Inflammatory macrophage treated with lipopolysaccharide for 4 hours (primary cell): Measurements from ENCODE around the gene MAP10.

Experiments
- DNase-seq: peaks from one replicate; pipeline ENCODE4 v3.0.0-alpha.2; 2020

MAP10 gene

DNA sequence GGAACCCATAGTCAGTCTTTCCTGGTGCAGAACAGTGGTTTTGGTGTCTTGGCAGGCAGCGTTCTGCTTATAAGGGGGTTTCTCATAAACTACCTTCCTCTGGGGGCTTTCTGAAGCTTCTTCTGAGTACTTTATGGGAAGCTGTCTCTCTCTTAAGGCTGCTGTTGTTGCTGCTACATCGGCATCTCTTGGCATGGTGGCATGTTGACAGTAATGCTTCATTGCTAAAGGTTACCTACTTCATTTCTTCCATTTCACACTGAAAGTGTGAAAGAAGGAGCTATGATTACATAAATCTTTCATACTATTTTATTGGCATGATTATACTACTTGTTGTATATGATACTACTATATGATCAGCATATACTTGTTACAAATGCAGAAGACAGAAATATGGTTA is 6.3 kb upstream of the MAP10 start:
- DNase-seq = no peak

DNA sequence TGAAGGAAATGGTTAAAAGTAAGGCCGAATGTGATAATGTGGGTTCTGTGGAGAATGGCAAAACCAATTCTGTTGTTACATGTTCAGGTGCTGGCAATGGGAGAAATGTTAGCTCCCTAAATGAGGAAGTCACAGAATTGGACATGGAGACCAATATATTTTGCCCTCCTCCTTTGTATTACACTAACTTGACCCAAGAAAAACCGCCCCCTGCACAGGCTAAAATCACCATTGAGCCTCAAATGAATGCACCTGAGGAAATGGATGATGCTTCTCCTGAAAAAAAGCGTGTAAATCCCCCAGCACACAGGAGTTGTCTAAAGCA is 932 bp downstream of the MAP10 start:
- peak; percentile 2 for DNase-seq

DNA sequence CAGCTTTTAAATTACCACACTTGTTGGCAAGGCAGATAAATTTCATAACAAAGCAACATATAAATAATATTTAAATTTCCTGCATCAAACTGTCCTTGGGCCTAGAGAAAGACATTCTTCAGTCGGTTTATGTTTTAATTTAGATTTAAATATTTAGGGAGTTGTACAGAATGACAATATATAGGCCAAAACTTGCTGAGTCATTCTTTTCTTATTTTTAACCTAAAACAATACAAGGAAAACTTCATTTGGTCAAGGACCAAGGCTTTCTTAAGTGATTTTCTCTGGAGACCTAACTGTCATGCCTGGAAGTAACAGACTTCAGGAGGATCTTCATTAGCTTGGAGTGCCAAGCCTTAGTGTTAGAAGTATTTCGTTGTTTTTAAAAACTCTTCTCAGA is 5.6 kb downstream of the MAP10 start:
- no peak for DNase-seq

DNA sequence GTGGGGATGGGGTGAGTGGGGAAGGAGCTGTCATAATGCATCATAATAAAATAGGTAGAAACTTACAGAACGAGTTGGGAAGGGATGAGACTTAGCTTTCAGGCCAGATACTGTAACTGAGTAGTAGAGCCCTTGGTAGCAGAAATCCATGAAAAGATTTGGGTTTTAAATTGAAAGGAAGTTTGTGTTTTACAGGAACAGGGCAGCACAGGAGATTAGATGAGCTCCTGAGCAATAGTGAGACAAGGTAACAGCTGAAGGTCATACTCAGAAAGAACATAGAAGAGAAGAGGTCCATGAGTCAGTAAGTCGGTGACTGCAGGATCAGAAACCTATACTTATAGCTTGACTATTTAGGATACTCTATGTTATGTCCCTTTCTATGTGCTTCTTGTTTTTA is 7.3 kb downstream of the MAP10 start:
- DNase-seq = no peak

DNA sequence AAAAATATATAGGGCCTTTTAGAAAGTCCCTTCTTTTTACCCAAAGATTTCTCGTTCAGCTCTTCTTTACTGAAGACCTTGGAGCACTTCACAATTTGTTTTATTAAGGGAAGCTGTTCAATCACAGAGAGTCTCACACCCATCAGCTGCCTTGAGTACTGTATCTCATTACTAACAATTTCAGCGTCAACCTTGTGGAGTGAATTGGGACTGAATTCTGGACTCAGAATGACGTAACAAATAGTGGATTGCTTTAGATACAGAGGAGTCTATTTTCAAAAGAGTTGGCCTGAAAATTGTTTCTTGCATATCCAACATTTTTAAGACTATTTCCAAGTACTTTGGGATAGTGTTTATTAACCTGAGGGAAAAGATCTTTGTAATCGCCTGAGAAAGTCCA is 7.9 kb downstream of the MAP10 start:
- DNase-seq = no peak

DNA sequence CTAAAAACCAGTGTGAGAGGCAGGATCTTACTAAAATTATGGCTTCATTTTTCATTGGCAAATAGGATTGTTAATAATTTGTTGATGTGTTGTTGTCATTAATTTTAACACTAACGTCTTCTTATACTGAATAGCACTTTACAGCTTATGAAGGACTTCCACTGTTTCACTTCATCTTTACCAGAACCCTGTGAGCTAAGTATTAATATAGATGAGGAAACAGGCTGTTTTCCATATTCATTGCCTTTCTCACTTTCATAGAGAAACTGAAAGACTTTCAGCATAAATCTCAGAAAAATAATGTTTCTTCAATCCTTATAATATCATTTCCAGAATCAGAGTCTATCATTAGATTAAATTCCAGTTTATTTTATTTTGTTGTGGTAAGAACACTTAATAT is 8.5 kb downstream of the MAP10 start:
- DNase-seq = peak; percentile 70

DNA sequence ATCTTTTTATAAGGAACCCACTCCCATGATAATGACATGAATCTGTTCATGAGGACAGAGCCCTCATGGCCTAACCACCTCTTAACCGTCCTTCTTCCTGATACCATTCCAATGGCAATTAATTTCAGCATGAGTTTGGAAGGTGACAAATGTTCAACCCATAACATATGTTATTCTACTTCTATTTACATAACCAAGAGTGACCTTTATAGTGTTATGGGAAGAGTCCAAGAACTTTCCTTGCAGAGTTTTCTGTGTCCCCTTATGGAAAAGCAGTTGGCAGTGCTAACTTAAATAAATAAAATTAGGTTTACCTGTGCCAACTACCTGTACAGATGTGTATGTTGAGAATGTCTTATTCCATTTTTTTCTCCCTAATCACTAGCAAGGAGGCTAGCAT is 11.1 kb downstream of the MAP10 start:
- DNase-seq = no peak

DNA sequence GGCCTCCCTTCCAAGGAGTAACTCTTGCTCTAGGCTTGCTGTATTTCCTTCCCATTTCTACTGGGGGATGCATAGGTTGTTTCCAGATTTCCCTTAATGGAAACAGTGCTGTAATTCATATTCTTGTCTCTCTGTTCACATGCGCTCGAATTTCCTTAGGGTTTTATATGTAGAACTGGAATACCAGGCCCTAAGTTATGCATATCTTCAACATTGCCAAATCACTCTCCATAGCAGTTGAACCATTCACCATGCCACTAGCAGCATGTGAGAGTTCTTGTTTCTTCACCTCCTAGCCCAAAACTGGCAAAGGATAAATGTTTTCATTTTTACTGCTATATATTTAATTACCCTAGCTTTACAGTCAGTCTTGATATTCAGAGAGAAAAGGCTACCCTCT is 12.8 kb downstream of the MAP10 start:
- no peak for DNase-seq

DNA sequence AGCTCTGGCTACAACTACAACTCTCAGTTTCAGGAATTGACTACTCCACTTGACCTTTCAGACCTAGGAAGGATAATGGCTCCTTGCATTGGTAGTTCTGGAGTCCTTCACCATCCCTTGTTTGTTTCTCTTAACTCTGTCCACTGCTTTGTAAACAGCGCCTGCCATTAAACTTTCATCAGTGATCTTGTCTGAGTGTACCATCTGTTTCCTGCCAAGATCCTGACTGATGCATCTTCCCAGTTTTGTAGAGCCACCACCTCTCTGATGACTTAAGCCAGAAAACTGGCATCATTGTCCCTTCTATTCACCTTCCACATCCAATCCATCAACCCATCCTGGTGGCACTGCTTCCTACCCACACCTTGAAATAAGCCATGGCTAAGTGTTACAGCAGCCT is 15.2 kb downstream of the MAP10 start:
- DNase-seq = no peak

DNA sequence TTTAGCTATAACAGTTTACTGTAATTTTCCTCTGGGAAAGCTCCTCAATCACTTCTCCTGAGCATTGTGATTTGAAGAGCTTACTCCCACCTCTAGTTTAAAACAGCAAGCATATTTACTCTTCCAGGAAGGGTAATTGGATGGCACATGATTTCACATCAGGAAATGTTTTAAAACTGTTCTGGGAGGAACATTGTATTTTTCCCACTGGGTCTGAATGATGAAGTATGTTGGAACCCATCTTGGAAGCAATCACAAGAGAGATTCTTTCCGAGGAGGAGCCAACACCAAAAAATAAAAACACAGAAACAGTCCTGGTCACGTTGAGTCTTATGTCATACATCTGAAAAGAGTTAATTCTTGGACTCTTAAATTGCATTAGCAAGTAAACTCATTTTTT is 17.3 kb downstream of the MAP10 start:
- no peak for DNase-seq

DNA sequence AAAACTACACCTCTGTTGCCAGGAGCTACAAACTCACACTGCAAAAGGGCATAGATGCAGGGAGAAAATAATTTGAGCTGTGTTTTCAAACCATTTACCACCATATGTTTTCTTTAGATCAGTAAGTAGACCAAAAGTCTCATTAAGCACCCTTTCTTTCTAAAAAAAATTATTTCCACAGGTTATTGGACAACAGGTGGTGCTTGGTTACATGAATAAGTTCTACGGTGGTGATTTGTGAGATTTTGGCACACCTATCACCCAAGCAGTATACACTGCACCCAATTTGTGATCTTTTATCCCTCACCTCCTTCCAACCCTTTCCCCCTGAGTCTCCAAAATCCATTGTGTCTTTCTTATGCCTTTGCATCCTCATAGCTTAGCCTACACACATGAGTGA is 21.1 kb downstream of the MAP10 start:
- no peak for DNase-seq

DNA sequence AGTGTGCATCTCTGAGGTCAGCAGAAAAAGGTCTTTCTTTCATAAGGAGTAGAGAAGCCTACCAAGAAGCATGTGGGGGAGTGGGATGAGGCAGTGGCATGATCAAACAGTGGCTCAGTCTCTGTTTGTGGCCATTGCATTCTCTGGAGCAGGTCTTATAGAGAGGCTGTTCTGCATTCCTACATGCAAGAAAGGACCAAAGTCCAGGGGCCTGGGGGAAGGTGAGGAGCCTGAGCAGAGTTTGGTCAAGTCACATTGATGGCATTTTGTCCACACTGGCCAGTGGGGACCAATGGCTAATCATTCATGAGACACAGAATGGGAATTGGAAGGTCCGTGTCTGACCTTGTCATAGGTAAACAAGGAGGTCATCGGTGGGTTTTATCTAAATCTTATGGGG is 25.4 kb downstream of the MAP10 start:
- DNase-seq = no peak

DNA sequence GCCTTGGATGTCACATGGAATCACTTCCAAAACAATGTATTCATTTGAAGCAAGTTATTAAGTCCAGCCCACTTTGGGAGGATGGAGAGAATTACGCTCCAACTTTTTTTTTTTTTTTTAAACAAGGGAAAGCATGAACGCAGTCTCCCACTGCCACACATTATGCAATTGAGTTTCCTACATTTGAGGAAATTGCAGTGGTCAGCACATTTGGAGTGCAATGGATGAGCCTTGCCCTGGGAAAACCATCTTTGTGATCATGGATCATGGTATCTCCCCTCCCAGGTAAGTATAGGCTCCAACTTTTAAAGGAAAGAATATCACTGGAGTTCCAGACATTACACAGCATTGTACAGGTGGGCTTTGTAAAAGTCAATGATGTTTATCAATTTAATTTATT is 26.7 kb downstream of the MAP10 start:
- DNase-seq = no peak

DNA sequence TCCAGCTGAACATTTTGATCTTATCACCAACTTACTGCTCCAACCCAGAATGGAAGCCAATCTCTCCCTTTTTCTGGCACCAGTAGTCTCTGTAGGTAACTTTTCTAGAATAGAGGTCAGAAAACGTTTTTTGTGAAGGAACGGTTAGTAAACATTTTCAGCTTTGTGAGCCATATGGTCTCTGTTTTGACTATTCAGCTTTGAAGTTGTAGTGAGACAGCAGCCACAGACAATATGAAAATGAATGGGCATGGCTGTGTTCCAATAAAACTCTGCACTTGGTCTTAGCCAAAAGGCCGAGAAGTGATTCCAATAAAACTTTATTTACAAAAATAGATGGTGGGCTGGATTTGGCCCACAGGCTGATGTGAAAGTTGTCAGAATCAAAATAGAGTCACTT is 28.9 kb downstream of the MAP10 start:
- no peak for DNase-seq

DNA sequence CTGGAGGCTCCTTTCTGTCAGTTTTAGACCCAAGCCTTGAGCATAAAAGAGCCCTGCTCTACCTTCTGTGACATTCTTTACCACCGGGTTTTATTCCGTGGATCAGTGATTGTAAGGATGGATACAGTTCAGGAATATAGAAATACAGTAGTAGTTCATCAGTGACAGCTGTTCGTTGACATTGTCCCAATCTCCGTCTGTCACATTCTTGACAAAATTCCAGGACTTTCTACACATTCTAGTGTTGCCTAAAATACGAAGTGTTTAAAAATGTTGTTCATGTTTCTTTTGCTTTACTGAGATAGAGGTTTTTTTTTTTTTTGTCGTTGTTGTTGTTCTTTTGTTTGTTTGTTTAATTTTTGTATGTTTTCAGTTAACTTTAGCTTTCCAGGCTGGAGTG is 29.9 kb downstream of the MAP10 start:
- no peak for DNase-seq

DNA sequence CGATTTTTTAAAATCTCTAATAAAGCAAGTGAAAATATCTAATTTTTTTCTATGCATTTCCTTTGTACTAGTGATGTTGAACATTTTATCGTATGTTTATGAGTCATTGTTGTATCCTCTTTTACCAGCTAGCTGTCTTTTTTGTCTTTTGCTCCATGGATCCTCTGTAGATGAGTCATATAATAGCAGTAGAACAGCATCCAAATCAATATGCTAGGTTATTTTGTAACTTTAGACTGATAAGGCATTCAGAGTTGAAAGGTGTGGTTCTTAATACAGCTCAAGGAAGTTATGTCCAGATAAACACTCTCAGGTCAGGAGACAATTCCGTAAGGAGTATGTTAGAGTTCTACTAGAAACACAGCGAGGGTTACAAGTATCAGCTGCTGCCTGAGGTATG is 31.9 kb downstream of the MAP10 start:
- no peak for DNase-seq

DNA sequence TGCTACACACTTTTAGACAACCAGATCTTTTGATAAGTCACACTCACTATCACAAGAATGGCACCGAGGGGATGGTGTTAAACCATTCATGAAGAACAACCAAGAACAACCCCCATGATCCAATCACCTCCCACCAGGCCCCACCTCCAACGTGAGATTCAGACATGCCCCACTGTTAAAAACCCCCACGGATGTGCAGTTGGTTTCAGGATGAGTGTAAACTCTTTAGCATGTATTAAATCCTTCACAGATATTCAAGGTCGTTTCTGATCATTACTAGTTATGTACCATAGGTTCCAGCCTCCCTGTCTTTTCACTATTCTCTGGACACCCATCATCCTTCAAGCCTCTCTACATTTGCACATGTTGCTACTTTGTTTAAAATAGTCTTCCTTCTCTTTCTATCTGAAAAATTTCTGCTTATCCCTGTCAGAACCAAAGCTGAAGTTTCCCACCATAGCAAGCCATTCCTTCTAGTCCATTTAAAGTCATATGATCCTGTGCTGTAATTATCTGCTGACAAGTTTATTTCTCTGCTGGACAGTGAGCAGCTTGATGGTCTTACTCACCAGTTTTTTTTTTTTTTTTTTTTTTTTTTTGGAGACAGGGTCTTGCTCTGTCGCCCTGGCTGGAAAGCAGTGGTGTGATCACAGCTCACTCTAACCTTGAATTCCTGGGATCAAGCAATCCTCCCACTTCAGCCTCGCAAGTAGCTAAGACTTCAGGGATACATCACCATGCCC is 36.8 kb downstream of the MAP10 start:
- DNase-seq = no peak

DNA sequence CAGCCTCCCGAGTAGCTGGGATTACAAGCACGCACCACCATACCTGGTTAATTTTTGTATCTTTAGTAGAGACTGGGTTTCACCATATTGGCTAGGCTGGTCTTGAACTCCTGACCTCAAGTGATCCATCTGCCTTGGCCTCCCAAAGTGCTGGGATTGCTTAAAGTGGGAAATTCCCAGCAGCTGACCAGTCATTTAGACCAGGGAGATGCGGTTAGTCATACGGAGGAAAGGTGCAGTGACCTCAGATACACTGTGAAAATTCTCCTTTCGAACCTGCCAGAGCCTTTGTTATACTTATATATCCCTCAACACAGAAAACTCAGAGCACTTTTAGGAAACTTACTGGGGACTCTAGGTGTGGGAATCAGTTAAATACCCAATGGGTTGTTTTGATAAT is 39.6 kb downstream of the MAP10 start:
- DNase-seq = peak; percentile 19

DNA sequence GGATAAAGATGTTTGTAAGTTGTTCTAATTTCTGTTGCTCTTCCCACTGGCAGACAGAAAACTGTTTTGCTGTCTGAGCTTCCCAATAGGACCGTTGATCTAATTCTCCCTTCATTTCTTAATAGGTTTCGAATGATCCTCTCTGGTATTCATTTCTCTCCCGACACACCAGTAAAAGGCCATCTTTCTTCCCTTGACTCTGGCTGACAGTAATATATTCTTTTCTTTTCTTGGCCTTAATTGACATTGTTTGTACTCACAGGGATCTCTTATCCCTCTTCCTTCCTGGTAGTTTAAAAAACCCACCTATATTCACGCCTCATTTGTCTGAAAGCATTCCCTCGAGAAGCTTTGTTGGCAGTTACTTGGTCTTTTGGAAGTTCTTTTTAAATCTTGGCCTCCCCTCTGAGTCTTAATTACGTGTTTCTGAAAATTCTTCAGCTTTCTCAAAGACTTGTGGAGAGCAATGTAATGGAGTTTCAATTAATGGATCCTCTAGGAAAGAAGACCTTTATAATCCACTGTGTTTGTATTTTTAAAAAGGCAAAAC is 40.3 kb downstream of the MAP10 start:
- DNase-seq = no peak

DNA sequence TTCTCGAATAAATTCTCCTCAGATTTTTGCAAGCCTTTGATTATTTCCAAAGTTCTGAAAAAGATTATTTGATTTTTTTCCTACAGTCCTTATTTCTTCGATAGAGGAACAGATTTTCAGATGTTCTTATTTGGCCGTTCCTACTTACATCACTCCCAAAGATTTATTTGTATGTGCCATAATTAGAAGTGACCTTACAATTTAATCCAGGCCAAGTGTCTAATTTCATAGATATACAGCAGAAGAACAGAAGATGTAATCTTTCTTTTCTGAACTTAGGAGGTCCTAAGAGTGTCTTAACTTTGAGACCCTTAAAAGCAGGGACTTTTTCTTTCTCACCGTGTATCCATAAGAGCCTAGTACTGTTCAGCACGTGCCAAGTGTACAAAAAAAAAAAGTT is 46.3 kb downstream of the MAP10 start:
- no peak for DNase-seq

DNA sequence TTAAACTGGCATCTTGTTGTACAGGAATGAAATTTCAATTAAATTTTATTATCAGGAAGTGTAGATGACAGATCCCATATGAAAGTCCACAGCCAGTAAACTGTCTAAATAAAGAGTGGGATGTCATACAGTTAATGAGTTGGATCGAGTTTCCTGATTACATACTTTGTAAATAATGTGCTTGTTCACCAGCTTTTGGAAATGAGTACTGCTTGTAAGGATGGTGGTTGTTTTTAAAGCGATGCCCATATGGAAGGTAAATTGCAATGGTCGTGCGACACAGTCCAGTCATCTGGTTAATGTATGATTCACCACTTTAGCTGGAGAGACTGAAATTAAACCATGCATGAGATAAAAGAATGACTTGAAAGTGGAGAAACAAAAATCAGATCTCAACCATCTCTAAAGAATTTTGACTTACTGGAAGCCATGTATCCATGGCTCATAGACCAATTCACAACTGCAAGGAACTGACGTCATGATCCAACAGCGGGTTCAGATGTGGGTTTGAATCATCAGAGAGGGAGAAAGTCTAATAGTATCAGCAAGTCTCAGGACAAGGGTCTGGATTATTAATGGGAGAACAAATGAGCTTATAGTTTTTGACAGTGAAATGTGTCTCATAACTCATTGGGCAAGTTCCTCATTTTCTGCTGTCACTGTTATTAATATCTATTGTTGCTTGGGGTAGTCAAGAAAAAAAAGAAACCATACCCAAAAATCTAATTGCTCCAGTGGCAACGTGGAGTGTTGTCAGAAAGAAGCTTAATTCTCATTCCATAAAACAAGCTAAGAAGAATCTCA is 49.0 kb downstream of the MAP10 start:
- peak; percentile 16 for DNase-seq

DNA sequence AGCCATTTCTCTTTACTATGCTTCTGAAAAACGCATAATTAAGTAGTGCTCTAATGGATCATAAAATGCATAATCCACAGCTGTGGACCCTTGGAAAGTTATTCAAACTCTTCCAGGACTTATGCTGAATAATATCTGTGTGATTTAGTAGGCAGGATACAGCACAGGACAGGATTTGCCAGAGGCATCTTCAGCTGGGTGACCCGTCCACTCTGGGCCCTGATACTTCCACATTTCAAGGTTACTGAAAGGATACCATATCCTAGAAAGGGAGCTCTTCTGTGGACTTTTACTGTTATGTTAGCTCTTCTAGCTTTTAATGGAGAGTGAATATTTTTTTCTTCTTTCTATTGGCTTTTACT is 49.6 kb downstream of the MAP10 start:
- DNase-seq = no peak

DNA sequence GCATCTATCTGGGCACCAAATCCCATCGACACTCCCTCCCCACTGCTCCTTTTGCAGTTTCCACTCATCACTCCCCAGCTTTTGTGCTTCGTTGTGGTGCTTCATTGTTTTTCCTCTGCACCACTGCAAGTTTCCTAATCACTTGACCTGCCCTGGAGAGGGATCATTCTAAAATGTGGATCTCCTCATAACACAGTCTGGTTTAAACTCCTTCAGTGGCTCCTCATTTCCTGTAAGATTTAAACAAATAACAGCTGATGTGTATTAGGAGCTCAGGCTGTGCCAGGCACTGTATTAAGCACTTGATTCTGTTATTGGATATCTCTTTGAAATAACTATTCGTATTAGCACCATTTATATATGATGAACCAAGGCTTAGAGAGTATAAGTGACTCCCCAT is 51.3 kb downstream of the MAP10 start:
- DNase-seq = no peak
